Daoy (cell line): ENCODE results near the gene PON1. TPM values are rescaled to one million over a fixed set of nuclear protein-coding genes. Genes with fewer than 3 reads are reported as not detected.

Experiments
- DNase-seq: peaks from one replicate; pipeline ENCODE4 v3.0.0-alpha.2; 2015; ENCODE audit warnings: low read depth
- total RNA-seq: library from RNA; depleted of rRNA; stranded (reverse); fragments of >200 nt; shearing (Covaris generic); gene quantifications from 2 replicates; pipeline ENCODE4 v1.2.3, GENCODE V29; 2014; rRNA removed

The PON1 gene
- not detected in 2 replicates for total RNA-seq

- no peak for DNase-seq
Measured at GRCh38 chr7:95324431-95324830, at the start of gene PON1. Gene PON1, minus strand, starts transcription at chr7:95324532. Its CDS starts 57 bp downstream, at chr7:95324475.

GRCh38 chr7:95373323-95373722, 49.0 kb upstream of the PON1 start:
- DNase-seq, result no peak

- no peak for DNase-seq
Measured at GRCh38 chr7:95368235-95368634, 43.9 kb upstream of the PON1 start.

GRCh38 chr7:95367606-95368005, 43.3 kb upstream of the PON1 start:
- no peak for DNase-seq

- DNase-seq, result peak; percentile 68
Measured at GRCh38 chr7:95365151-95365550, 40.8 kb upstream of the PON1 start.

- DNase-seq, result no peak
Measured at GRCh38 chr7:95357623-95358022, 33.3 kb upstream of the PON1 start.

GRCh38 chr7:95342642-95343307, 18.4 kb upstream of the PON1 start:
- DNase-seq, result no peak

GRCh38 chr7:95342029-95342428, 17.7 kb upstream of the PON1 start:
- no peak for DNase-seq

GRCh38 chr7:95340491-95340890, 16.2 kb upstream of the PON1 start:
- no peak for DNase-seq

GRCh38 chr7:95338832-95339231, 14.5 kb upstream of the PON1 start:
- DNase-seq, result no peak

GRCh38 chr7:95335093-95335492, 10.8 kb upstream of the PON1 start:
- peak; percentile 34 for DNase-seq

- no peak for DNase-seq
Measured at GRCh38 chr7:95334447-95334846, 10.1 kb upstream of the PON1 start.

GRCh38 chr7:95330961-95331337, 6.6 kb upstream of the PON1 start:
- DNase-seq, result no peak

- DNase-seq, result peak; percentile 23
Measured at GRCh38 chr7:95330204-95330960, 6.0 kb upstream of the PON1 start.

GRCh38 chr7:95327356-95327755, 3.0 kb upstream of the PON1 start:
- no peak for DNase-seq

- no peak for DNase-seq
Measured at GRCh38 chr7:95323410-95324129, 762 bp downstream of the PON1 start.

GRCh38 chr7:95322854-95323253, 1.5 kb downstream of the PON1 start:
- DNase-seq, result no peak

- DNase-seq, result no peak
Measured at GRCh38 chr7:95322396-95322795, 1.9 kb downstream of the PON1 start.

GRCh38 chr7:95321720-95322119, 2.6 kb downstream of the PON1 start:
- DNase-seq, result no peak

- no peak for DNase-seq
Measured at GRCh38 chr7:95320651-95321050, 3.7 kb downstream of the PON1 start.

GRCh38 chr7:95319570-95319969, 4.8 kb downstream of the PON1 start:
- no peak for DNase-seq

- DNase-seq, result no peak
Measured at GRCh38 chr7:95318501-95319100, 5.7 kb downstream of the PON1 start.
